ENCODE measurements around the gene KCNF1.

DNA sequence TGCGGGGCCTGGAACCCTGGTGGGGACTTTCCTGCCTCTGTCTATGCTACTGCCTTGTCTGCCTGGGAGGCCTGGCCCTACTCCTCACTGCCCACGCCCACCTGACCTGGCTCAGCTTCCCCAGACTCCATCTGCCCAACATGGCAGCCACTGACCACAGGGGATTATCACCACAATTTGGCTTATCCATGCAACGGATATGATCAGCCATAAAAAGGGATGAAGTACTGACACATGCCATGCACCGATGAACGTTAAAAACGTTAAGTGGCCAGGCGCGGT lies 5.9 kb upstream of the KCNF1 start:
- TF ChIP-seq POLR2A (IDR thresholded peaks at IDR 0.05; ENCODE audit: extremely low read depth, insufficient read length) (no peak), MYC (IDR thresholded peaks at IDR 0.05; ENCODE audit: low read depth, low read length) (no peak)
- TF ChIP-seq, protein P1, sequence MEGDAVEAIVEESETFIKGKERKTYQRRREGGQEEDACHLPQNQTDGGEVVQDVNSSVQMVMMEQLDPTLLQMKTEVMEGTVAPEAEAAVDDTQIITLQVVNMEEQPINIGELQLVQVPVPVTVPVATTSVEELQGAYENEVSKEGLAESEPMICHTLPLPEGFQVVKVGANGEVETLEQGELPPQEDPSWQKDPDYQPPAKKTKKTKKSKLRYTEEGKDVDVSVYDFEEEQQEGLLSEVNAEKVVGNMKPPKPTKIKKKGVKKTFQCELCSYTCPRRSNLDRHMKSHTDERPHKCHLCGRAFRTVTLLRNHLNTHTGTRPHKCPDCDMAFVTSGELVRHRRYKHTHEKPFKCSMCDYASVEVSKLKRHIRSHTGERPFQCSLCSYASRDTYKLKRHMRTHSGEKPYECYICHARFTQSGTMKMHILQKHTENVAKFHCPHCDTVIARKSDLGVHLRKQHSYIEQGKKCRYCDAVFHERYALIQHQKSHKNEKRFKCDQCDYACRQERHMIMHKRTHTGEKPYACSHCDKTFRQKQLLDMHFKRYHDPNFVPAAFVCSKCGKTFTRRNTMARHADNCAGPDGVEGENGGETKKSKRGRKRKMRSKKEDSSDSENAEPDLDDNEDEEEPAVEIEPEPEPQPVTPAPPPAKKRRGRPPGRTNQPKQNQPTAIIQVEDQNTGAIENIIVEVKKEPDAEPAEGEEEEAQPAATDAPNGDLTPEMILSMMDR (IDR thresholded peaks at IDR 0.05; ENCODE audit: low read depth, low read length), result no peak
- TF ChIP-seq, protein P2, sequence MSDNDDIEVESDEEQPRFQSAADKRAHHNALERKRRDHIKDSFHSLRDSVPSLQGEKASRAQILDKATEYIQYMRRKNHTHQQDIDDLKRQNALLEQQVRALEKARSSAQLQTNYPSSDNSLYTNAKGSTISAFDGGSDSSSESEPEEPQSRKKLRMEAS (IDR thresholded peaks at IDR 0.05; ENCODE audit: low read depth, low read length), result no peak

Data from NB4 (cell line).